Inflammatory macrophage treated with lipopolysaccharide for 1 hour (primary cell): Measurements from ENCODE around the gene SYK.
"Not testable (repeated sequence)": the region's sequence is repeated elsewhere in the genome, so short reads cannot be mapped to it uniquely, and the experiment has no call there.

Experiments used
- DNase-seq, 2 donors: peaks; one replicate each; pipeline ENCODE4 v3.0.0-alpha.2; 2020 to 2022

SYK gene

DNA sequence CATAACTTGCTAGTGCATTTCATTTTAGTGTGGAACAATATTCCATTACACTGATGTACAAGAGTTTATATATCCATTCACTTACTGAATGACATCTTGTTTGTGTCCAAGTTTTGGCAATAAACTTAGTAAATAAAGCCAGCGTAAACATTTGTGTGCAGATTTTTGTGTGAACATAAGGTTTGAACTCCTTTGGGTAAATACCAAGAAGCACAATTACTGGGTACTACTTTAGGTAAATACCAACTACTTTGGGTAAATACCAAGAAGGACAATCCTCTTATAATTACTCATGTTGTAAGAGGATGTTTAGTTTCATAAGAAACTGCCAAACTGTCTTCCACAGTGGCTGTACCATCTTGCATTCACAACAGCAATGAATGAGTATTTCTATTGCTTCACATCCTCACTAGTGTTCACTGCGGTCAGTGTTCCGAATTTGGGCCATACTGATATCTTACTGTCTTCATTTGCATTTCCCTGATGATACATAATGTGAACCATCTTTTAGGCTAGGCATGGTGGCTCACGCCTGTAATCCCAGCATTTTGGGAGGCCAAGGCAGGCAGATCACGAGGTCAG is 2.3 kb upstream of the SYK start:
- DNase-seq: peak; percentile 79 to 83

DNA sequence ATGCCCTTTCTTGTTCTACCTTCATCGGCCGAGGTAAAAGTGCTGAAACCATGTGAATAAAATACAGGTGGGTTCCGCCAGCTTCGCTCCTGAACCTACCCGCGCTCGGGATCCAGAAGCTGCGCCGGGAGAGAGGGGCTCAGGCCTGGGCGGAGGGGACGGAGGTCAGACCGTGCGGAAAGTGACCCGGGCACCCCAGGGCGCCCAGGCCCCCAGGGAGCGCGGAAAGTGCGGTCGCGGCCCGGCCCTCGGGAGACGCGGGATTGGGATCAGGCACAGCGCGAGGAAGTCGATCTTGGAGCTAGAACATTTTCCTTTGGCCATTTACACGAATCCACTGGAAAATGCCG is 329 bp downstream of the SYK start:
- no peak for DNase-seq

DNA sequence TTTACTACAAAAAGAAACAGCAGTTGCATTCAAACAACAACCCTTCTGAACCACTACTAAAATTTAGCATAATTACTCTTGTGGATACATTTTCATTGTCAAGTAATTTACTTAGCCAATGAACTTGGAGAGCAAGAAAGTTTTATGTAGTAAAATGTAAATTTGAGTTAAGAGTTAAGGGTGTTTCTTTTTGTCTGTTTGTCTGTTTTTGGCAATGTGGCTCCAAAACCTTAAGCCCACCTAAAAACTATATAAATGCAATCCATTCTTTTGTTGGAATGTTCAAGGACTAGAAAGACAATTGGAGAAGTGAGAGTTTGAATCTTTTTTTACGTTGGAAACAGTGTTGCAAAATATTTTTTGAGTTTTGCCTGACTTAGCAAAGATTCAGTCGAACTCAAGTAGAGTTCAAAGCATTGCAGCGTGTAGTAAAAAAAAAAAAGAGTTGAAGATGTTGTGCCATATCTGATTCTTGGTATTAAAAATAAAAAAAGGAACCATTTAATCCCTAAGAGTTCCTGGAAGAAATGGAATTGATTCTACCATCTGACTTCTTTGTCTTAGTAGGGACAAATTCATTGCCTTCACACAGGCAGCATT is 867 bp downstream of the SYK start:
- DNase-seq: peak; percentile 80 to 86

DNA sequence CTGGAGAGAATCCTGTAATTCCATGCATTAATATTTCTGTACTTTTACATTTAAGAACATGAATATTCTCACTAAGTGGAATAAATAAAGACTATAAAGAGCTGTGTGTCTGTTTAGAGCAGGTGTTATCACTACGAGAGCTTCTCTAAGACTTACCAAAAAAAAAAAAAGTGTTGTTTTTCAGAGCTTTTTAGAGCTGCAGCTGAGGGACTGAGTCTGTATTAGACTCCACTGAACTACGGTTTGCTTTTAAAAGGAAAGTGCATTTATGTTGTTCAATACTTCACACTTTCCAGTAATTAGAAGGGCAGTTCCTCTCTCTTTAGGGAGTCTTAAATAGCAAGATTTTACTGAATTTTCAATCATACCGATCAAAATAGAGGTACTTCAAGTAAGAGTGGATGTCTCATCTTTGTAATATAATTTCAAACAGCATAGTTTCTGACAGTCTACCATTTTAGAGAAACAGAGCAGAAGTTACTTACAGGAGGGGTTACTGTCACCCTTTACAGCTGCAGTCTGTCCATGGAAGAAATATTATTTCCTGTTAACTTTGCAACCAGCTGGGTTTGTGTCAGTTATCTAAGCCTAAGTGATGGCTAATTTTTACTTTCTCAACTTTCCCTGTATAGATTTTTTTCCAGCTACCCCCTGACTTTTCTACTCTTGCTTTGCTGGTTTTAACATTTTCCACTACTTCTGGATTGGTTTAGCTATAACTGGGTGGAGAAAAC is 2.4 kb downstream of the SYK start:
- peak in 1 of 2 donors; percentile 33 for DNase-seq

DNA sequence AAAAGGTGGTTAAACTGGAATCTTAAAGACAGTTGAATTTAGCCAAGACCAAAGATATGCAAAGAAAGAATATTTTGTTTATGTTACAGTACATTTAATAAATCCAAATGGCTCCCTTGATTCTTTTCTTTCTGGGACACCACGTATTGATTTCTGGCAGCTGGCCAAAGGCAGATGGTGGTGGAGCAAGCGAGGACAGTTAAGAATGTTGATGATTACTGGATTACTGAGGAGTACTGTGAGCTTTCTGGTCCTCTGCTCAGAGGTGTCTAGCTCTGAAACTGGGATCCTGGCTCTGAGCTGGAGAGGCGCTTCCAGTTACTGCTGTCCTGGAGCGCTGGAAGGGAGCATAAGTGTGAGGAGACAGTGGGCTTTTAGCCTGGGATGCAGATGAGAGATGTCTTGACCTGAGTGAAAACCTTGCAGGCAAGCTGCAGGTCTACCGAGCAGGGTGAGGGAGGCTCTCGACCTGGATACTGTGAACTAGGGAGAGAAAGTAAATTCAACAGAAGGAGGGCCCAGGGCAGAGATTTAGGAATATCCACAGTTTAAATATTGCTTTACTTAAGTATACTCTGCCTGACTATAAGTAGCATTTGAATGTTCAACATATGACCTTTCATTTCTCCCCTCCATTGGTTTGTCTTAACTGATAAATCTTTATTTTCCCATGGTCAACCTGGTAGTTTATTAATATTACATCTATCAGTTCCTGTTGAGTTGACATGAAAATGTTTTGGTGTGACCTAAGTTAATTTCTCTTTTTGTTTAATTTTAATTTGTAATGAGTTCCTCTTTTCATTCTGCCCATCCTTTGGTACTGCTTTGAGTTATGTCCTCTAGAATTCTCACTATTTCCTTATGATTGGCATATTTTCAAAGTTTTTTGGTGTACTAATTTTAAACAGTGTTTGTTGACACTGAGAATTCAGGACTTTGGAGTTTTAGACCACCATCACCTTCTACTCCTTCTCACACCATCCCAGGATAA is 3.7 kb downstream of the SYK start:
- no peak for DNase-seq

DNA sequence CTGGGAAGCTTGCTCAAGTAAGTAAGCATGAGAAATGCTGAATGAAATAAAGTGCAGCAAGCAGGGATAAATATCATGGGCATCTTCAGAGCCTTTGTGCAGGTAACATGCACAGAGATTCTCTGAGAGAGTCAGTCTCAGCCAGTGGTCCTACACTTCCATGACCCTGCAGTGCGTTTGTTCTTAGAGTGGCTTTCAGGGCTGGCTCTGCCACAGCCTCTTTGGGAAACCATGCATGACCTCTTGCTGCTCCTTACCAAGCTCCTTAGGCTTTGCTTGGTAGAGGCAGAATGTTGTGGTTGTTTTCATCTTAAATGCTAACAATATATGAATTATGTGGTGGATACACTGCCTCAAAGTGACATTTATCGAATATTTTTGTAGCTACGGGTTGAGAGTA is 5.4 kb downstream of the SYK start:
- no peak for DNase-seq

DNA sequence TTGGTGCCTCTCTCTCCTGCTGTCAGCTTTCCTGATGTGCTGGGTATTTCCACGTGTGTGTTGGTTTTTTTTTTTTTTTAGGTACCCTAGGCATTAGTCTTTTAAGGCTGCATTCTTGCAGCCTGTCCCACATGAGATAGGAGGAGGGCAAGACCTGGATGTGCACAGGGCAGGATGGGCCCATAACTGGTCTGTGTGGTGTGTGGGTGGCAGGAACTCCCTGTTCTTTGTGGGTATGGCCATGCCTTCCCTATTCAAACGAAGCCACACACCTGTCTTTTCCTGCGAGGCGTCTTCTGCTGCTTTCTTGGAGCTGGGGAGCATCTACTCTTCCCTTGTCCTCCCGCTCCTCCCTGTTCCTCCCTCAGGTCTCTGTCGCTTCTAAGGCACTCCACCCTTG is 6.8 kb downstream of the SYK start:
- no peak for DNase-seq

DNA sequence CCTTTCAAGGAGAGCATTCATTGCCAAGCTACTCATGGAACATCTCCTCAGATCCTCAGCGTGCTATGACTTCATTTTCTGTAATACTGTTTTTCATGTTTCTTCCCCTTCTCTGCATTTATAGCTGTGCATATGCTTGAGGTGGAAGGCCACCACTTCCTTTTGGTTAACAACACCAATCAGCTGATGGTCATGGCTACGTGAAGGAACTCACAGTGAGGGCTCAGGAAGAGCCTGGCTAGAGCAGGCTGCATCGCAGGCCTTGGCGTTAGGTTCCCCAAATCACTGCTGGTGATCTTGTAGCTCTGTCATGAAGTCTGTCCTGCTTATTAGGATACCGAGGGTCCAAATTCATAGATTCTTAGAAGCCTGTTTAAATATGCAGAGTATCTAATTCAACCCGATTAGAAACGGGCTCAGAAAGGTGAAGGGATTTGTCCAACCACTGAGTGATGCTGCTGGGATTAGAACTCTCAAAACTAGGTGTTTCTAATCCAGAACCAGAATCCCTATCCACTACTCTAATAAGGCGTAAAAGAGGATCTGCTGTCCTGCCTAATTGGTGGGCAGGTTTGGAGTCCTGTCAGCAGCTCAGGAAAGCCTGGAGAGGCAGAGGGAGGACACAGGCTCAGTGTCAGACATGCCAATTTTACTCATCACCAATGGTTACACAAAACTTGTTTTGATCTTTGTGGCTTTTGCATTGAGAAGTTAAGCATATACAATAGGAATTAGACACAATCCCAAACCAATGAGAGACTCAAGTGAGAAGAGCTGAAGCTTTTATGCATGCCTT is 7.5 kb downstream of the SYK start:
- DNase-seq: peak; percentile 53 to 75

DNA sequence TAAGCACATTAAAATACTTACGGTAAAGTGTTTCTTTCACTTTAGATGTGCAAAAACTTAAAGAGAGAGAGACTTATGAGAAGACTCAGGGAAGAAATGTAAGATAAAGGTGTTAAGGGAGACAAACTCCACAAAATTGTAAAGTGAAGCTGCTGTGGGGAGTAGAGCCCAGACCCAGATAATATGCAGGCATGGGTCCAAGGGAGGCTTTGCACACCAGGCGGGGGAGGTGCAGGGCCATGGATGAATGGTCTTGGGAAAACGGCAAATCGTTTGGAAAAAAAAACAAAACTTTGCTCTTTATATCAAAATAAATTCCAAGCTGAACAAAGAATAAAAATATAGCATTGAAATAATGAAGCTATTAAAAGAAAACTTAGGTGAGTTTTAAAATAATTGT is 9.1 kb downstream of the SYK start:
- DNase-seq: no peak

DNA sequence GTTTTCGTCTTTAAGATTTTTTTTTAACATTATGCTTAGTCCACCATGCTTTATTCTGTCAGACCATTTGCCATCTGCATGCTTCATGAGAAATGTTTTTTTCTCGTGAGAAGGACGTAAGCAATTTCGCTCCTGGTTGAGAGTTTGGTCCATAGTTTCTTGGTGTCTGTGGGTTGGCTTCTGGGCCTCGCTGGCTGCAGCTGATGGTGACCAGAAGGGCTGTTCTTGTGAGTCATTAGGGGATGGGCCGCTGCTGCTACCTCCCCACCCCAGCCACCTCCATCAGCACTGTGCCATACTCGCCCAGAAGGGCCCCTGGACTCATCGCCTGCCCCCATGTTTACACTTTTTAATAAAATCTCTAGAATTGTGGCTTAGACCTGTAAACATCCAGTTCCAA is 11.4 kb downstream of the SYK start:
- no peak for DNase-seq

DNA sequence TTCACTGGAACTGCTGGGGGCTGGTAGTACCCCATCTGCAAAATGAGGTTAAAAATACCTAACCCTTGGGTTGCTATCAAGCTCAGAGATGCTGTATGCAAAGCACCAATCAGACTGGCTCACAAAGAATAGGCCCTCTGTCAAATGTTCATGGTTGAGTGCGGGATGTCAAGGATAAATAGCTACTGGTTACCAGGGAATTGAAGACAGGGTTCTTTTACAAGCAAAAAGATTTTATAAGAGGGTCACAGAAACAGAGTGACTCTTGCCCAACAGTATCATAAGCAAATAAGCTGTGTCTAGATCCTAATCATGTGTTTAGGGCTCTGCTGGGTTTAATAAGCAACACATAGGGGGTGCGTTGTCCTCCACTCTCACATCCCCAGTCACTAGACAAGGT is 11.9 kb downstream of the SYK start:
- DNase-seq: no peak

DNA sequence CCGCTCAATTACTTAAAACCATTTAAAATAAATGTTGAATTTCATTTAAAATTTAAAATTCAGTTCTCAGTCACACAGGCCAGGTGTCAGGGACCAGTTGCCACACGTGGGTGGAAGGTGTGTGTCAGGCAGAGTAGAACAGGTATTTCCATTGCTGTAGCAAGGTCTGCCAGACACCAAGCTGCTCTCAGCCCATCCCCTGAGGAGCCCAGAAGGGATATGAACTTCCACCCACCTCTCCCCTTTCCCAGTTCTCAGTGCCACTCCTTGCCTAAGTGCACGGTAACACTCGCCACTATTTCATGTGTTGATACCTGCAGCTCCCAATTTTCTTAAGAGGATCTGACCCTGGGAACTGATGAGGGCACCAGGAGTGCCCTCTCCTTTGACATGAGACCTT is 12.7 kb downstream of the SYK start:
- no peak for DNase-seq

DNA sequence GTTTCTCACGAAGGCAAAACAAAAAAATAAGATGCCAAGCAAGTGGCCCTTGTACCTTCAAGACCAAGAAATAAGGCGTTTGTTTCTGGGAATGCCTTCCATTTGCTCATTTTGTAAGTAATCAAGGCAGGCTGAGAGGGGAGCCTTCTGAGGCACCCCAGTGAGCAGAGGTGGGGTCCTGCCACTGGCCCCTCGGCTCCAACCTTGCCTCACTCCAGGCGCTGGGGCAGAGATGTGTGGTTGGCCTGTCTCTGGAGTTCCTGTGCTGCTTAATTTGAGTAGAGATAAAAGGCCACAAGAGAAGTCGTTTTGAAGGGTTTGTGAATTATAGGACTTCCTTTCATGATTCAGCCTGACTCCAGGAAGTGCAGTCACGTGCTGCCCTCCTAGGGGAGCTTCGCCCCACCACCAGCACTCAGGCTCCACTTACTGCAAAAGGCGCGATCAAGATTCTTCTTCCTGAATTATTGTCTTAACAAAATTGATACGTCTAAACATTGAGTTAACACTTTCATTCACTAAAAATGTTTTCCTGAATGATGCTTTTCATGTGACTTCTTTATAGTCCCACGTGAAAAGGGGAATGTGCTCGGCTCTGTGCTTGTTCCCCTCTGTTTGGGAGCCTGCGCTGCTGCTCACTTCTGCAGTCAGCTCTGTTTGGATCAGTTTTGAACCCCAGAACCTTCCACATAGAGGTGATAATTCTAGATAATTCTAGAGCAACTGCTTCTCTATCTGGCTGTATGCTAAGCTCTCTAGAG is 13.7 kb downstream of the SYK start:
- peak; percentile 63 to 66 for DNase-seq

DNA sequence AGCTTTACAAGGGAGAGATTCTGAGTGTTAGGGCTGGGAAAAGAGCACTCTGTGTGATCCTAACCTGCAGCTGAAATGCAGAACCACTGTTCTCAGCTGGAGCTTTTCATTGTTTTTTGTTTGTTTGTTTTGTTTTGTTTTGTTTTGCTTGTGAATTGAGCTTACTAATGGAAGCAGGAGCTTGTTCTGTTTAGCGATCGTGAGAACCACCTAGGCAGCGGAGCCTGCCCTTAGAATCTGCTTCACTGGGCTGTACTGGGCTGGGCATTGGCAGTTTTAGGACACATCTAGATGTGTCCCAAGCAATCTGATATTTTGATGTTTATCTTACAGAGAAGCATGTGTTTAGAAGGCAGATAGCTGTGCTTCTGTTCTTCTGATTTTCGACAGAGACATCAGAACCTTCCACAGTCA is 14.3 kb downstream of the SYK start:
- no peak for DNase-seq

DNA sequence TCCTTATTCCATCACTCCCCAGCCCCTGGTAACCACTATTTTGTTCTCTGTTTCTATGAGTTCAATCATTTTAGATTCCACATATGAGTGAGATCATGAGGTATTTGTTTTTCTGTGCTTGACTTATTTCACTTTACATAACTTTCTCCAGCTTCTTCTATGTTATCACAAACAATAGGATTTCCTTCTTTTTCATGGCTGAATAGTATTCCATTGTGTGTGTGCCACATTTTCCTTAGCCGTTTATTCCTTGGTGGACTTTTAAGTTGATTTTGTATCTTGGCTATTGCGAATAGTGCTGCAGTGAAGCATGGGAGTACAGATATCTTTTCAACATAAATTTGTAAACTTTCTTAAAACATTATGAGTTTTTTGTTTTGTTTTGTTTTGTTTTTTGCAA is 15.1 kb downstream of the SYK start:
- DNase-seq: no peak

DNA sequence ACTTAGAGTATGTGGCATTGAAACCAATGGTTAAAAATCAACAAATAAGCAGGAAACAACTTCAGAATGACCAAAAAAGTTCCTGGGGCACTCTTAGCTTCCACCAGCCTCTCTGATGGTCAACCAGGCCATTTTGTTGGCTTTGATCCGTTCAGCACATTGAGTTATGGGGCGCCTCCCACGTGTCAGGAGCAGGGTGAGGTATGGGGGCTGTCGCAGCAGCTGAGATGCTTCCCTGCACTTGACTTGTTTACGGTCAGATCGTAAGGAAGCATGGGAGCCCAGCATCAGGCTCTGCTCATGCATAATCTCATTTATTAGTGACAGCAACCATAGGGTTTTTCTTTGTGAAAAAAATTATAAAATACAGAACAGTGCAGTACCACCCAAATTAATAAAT is 16.7 kb downstream of the SYK start:
- no peak for DNase-seq

DNA sequence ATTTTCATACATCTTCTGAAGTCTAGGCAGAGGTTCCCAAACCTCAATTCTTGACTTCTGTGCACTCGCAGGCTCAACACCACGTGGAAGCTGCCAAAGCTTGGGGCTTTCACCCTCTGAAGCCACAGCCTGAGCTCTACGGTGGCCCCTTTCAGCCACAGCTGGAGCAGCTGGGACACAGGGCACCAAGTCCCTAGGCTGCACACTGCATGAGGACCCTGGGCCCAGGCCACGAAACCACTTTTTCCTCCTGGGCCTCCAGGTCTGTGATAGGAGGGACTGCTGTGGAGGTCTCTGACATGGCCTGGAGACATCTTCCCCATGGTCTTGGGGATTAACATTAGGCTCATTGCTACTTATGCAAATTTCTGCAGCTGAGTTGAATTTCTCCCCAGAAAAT is 18.8 kb downstream of the SYK start:
- DNase-seq: not testable (repeated sequence)

DNA sequence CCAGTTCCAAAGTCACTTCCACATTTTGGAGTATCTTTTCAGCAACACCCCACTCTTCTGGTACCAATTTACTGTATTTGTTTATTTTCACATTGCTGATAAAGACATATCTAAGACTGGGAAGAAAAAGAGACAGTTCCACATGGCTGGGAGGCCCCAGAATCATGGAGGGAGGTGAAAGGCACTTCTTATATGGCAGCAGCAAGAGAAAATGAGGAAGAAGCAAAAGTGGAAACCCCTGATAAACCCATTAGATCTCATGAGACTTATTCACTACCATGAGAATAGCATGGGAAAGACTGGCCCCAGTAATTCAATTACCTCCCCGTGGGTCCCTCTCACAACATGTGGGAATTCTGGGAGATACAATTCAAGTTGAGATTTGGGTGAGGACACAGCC is 19.6 kb downstream of the SYK start:
- peak; percentile 53 to 70 for DNase-seq

DNA sequence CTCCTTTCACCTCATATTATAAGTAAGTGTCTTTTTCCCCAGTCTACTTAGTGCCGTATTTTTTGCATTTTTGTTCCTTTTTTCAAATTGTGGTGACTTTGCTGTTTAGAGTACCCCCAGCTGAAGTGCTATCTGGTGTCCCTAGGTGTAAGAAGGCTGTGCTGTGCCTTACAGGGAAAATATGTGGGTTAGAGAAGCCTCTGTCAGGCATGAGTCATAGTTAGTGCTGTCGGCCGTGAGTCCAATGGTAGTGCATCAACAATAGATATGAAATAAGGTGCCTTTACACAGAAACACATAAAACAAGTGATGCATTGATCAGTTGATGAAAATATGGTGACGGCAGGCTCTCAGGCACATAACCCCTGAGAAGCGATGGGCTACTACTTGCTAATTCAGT is 20.1 kb downstream of the SYK start:
- peak in 1 of 2 donors; percentile 48 for DNase-seq

DNA sequence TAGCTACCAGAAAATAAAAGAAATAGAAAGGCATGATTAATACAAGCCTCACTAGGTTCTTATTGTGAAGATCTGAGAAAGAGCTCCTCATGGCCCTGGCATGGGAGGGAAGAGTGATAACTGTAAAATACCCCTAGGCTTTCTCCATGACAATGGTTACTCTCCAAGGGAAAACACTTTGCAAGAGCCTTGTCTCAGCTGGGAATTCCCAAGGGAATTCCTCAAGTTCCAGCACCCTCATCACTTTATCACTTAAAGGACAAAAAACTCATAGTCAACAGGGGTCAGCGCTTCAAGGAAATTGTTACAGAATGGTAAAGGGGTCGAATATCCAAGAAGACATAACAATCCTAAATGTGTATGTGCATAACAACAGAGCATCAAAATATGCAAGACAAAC is 21.2 kb downstream of the SYK start:
- peak; percentile 41 to 80 for DNase-seq

DNA sequence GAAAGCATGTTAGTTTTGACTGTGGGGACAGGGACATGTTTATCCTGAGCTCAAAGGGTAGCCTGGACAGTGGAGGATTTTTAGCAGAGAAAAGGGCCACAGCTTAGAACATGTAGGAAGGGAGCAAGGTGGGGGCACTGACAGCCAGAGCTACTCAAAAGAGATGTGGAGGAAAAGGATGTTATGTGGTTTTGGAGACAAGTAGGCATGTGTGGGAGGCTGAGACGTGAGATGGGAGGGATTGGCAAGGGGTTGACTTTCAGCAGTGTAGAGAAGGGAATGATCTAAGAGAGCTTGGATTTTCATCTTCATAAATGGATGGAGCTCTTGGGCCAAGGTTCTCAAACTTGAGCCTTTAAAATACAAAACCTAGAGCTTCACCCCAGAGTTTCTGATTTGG is 24.0 kb downstream of the SYK start:
- no peak for DNase-seq
